ENCODE measurements around the gene VPS13C.

The VPS13C gene

DNA sequence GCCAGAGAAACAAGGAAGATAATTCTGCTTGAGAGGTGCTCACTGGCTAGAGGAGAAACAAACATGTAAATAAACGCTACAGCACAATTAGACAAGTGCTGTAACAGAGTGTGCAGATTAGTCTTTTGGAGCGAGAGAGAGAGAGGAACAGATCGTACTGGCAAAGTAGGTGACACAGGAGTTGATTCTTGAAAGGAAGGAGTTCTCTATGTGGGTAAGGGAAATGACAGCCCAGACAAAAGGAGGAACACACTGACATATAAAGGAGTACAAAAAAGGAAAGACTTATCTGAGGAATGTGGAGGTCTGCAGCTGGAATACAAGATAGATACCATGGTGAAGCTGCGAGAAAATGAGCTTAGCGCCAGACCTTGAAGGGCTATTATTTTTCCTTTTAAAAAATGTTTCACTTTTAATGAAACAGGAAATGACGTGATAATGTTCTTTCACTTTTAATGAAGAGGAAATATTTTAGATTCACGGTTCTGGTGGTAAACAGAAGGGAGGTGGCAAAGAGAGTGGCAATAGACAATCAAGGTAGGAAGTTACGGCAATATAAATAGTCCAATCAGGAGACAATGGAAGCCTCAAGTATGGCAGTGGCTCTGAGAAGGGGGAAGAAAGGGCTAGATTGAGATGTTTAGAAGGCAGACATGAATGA, 202.9 kb downstream of the VPS13C start:
- no peak overlapping the region for H3K4me3 ChIP-seq (ENCODE audit: low read depth, low read length)
- no peak for DNase-seq (ENCODE audit: low read depth, low spot score)
- TF ChIP-seq, protein P1, sequence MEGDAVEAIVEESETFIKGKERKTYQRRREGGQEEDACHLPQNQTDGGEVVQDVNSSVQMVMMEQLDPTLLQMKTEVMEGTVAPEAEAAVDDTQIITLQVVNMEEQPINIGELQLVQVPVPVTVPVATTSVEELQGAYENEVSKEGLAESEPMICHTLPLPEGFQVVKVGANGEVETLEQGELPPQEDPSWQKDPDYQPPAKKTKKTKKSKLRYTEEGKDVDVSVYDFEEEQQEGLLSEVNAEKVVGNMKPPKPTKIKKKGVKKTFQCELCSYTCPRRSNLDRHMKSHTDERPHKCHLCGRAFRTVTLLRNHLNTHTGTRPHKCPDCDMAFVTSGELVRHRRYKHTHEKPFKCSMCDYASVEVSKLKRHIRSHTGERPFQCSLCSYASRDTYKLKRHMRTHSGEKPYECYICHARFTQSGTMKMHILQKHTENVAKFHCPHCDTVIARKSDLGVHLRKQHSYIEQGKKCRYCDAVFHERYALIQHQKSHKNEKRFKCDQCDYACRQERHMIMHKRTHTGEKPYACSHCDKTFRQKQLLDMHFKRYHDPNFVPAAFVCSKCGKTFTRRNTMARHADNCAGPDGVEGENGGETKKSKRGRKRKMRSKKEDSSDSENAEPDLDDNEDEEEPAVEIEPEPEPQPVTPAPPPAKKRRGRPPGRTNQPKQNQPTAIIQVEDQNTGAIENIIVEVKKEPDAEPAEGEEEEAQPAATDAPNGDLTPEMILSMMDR (IDR thresholded peaks at IDR 0.05; ENCODE audit: low read depth, low read length) = no peak
- in situ Hi-C loops (cut with HindIII; ENCODE audit: low sequenced_read_pairs) = no loop called here

- no peak for DNase-seq (ENCODE audit: low read depth, low spot score)
- in situ Hi-C loops (cut with HindIII; ENCODE audit: low sequenced_read_pairs) = no loop called here
- TF ChIP-seq, protein P1 (IDR thresholded peaks at IDR 0.05; ENCODE audit: low read depth, low read length) = no peak
- no peak overlapping the region for H3K4me3 ChIP-seq (ENCODE audit: low read depth, low read length)
Observed at GRCh38 chr15:61856295-61856694, 204.0 kb downstream of the VPS13C start.

DNA sequence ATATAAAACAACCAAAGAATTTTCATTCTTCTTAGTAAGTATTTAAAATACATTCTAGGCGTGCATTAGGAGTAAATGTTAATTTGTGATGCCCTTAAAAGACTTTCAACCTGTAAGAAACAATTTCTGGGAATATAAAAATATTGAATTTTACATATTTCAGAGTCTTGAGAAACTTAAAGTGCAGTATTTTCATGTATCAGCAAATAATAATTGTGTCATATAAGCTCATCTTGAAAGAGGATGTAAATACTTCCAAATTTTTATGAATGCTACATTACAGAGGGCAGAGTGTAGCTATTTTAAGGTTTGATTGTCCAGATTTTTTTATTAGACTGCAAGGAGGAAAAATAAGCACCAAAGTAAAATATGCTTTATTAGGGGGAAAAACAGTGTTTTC, 207.1 kb downstream of the VPS13C start:
- no peak for DNase-seq (ENCODE audit: low read depth, low spot score)
- TF ChIP-seq, protein P1 (IDR thresholded peaks at IDR 0.05; ENCODE audit: low read depth, low read length) = no peak
- in situ Hi-C loops (cut with HindIII; ENCODE audit: low sequenced_read_pairs) = no loop called here

GRCh38 chr15:61851955-61852354, 208.3 kb downstream of the VPS13C start:
- DNase-seq (ENCODE audit: low read depth, low spot score) = no peak
- TF ChIP-seq, protein P1 (IDR thresholded peaks at IDR 0.05; ENCODE audit: low read depth, low read length) = no peak
- H3K4me3 ChIP-seq (ENCODE audit: low read depth, low read length) = no peak overlapping the region
- in situ Hi-C loops (cut with HindIII; ENCODE audit: low sequenced_read_pairs) = no loop called here

More for the DNA sequence above, 207.1 kb downstream of the VPS13C start:
- no peak overlapping the region for H3K4me3 ChIP-seq (ENCODE audit: low read depth, low read length)

DNA sequence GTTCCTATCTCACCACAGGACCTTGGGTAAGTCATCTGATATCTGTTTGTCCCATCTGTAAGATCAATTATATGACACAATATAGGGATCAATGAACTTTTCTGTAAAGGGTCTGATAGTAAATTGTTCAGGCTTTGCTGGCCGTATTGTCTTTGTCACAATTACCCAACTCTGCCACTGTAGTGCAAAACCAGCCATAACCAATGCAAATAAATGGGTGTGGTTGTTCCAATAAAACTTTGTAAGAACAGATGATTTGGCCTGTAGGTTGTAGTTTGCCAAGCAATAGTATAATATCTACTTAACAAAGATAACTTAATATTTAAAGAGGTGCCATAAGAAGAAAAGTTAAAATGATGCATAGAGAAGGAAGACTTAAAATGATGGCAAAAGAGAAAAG, 210.8 kb downstream of the VPS13C start:
- TF ChIP-seq, protein P1 (IDR thresholded peaks at IDR 0.05; ENCODE audit: low read depth, low read length) = no peak
- no peak overlapping the region for H3K4me3 ChIP-seq (ENCODE audit: low read depth, low read length)
- in situ Hi-C loops (cut with HindIII; ENCODE audit: low sequenced_read_pairs) = no loop called here
- no peak for DNase-seq (ENCODE audit: low read depth, low spot score)

GRCh38 chr15:61841466-61841865, 218.8 kb downstream of the VPS13C start:
- in situ Hi-C loops (cut with HindIII; ENCODE audit: low sequenced_read_pairs) = no loop called here

More at GRCh38 chr15:61841466-61841865, 218.8 kb downstream of the VPS13C start:
- no peak for DNase-seq (ENCODE audit: low read depth, low spot score)
- H3K4me3 ChIP-seq (ENCODE audit: low read depth, low read length) = no peak overlapping the region
- TF ChIP-seq, protein P1 (IDR thresholded peaks at IDR 0.05; ENCODE audit: low read depth, low read length) = no peak
